Measurements from ENCODE around the gene ATG2A. TPM values are rescaled to one million over a fixed set of nuclear protein-coding genes. Genes with fewer than 3 reads are reported as not detected.

The ATG2A gene
- total RNA-seq, 4 donors from 2014 or later: 73.8 to 118 (median 91.2) TPM

DNA sequence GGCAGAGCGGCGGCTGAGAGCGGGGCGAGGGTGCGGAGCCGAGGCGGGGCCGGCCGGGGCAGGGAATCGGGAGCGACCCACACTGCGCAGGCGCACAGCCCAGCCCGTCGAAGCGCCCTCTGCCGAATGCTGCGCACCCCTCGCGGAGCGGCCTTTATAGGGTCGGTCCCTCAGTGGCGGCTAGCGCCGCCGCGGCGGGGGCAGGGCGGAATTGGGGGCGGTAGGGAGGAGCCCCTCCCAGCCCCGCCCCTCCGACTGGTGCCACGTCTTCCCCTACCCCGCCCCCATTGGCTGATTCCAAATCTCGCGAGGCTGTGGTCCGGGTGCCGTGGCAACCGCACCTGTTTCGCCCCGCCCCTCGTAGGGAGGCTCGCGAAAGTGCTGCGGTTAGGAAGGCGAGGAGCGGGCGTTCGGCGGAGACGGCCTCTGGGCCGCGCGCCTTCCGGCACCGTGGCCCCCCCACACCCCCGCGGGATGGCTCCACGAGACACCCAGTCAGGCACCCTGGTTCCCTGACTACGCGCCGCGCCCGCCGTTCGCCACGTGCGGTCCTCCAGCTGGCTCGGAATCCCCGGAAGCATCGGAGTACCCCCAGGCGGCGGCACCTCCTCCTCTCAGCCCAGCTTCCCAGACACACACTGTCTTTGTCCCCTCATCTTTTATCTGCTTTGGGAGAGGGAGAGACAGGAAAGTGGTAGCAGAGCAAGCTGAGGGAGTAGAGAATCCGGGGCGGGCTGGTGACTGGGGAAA lies 38.3 kb downstream of the ATG2A start, which contains the start of gene EHD1:
TSS of gene EHD1 (minus strand) at position 128 of the 750 bp plus-strand sequence. CDS start 157 bp downstream, outside the sequence.
- intact Hi-C loops (cut with DNase I; ENCODE audit: low total_unique reads): no loop called here
- H3K4me3 ChIP-seq (ENCODE audit: low read depth, poor library complexity, severe bottlenecking): peak within 1 kb of the TSS; percentile 65
- WGBS, 2 donors: 0 to 1% methylated on average over 42 to 62 of the region's 75 CpGs
- TF ChIP-seq, protein P1, sequence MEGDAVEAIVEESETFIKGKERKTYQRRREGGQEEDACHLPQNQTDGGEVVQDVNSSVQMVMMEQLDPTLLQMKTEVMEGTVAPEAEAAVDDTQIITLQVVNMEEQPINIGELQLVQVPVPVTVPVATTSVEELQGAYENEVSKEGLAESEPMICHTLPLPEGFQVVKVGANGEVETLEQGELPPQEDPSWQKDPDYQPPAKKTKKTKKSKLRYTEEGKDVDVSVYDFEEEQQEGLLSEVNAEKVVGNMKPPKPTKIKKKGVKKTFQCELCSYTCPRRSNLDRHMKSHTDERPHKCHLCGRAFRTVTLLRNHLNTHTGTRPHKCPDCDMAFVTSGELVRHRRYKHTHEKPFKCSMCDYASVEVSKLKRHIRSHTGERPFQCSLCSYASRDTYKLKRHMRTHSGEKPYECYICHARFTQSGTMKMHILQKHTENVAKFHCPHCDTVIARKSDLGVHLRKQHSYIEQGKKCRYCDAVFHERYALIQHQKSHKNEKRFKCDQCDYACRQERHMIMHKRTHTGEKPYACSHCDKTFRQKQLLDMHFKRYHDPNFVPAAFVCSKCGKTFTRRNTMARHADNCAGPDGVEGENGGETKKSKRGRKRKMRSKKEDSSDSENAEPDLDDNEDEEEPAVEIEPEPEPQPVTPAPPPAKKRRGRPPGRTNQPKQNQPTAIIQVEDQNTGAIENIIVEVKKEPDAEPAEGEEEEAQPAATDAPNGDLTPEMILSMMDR (IDR thresholded peaks at IDR 0.05): no peak
- TF ChIP-seq POLR2A (IDR thresholded peaks at IDR 0.05): peak in 1 of 2 donors; percentile 96
- DNase-seq (ENCODE audit: low spot score in 2 of 2): peak; percentile 98 to 100

DNA sequence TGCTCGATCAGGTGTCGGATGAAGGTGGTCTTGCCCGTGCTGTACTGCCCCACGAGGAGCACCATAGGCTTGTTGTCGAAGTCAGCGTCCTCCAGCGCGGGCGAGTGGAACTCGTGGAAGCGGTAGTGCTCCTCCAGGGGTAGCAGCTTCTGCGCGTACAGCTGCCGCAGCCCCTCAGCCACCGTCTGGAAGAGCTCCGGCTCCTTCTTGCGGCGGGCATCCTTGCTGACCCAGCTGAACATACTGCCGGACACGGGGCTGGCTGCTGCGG lies 38.9 kb downstream of the ATG2A start:
- DNase-seq (ENCODE audit: low spot score in 2 of 2): no peak
- TF ChIP-seq, protein P1 (IDR thresholded peaks at IDR 0.05): no peak
- no peak for TF ChIP-seq POLR2A (IDR thresholded peaks at IDR 0.05)
- intact Hi-C loops (cut with DNase I; ENCODE audit: low total_unique reads): no loop called here
- 0% methylated on average over 11 to 13 of the region's 21 CpGs for WGBS, 2 donors
- H3K4me3 ChIP-seq (ENCODE audit: low read depth, poor library complexity, severe bottlenecking): peak overlapping the region; percentile 65

DNA sequence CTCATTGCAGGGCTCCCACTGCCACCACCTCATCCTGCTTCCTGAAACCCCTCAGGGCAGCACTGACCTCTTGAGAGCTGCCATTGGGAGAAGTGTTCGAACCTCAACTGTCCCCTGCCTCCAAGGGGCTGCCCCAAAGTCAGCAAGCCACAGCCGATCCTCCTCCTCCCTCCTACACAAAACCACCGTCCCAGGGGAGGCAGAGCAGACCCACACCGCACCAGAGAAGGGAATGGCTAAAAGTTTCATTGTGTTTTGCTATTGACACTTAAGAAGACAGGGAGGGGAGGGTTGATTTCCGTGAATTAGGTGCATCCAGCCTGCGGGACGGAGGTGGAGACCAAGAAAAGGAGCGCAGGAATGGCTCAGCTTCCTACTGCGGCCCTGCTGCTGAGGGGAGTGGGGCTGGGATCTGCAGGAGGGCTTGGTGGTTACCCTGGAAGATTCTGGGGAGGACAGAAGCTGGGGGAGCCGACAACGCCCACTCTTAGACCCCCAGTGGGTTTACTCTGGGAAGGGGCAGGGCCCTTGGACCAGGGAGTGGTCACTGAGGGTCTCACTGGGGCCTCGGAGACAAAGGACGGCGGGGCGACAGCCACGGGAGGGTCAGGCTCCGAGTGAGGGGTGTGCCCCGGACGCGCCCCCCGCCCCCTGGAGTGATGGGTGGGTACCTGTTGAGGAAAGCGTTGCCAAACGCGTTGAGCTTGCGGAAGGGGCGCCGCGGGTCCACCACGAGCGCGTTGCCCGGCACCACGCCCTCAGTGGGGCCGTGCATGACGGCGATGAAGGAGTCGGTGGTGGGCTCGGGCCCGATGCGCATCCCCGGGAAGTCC lies 39.4 kb downstream of the ATG2A start:
- intact Hi-C loops (cut with DNase I; ENCODE audit: low total_unique reads): no loop called here
- TF ChIP-seq, protein P1 (IDR thresholded peaks at IDR 0.05): no peak
- TF ChIP-seq POLR2A (IDR thresholded peaks at IDR 0.05): no peak
- H3K4me3 ChIP-seq (ENCODE audit: low read depth, poor library complexity, severe bottlenecking): peak overlapping the region; percentile 65
- WGBS, 2 donors: 0% methylated on average over 10 to 27 of the region's 41 CpGs
- no peak for DNase-seq (ENCODE audit: low spot score in 2 of 2)

DNA sequence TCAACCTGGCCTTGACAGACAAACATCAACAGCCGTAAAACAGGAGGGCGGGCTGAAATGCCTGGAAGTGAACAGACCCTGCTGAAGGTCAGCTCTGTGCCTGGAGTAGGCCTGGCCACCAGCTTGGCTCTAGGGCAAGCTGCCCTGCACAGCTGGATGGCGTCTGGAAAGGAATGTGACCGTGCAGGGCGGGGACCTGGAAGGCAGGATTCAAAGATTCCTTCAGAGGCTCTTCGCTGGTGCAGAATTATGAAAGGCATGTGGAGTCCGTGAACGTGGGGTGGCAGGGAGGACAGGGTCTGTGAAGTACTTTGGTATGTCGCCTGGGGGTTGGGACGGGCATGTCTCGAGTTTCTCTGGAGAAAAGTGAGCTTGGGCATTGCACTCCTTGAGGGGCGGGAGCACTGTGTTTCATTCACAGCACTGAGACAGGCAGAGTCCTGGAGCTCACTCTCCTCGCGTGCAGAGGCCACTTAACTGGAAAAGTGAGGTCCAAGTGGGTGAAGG lies 40.1 kb downstream of the ATG2A start:
- intact Hi-C loops (cut with DNase I; ENCODE audit: low total_unique reads): no loop called here
- 18 to 29% methylated on average over 14 of the region's 14 CpGs for WGBS, 2 donors
- TF ChIP-seq, protein P1 (IDR thresholded peaks at IDR 0.05): no peak
- no peak for TF ChIP-seq POLR2A (IDR thresholded peaks at IDR 0.05)
- peak in 1 of 2 donors; percentile 90 for DNase-seq (ENCODE audit: low spot score in 2 of 2)
- peak overlapping the region; percentile 65 for H3K4me3 ChIP-seq (ENCODE audit: low read depth, poor library complexity, severe bottlenecking)

DNA sequence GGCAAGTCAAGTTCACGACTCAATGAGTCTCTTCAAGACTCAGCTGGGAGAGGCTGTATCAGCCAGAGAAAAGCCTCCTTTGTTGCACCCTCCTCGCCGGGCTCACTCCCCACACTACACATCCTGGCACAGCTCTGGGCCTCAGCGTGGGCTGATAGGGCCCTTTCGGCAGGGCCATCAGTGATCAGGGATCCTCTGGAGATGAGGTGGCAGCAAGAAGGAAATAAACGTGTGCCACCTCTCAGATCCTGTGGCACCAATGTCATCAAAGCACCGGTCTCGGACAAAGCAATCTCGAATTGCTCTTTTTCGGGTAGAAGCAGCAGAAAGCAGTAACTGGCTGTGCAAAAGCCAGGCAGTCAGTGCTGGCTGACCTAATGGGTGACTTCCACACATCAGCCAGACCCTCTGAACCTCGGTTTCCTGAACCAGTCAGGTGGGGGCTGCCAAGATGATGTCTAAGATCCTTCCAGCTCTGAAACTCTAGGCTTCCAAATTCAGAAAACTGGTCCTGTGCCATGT lies 40.7 kb downstream of the ATG2A start:
- intact Hi-C loops (cut with DNase I; ENCODE audit: low total_unique reads): no loop called here

More for the DNA sequence above, 40.7 kb downstream of the ATG2A start:
- TF ChIP-seq POLR2A (IDR thresholded peaks at IDR 0.05): no peak
- TF ChIP-seq, protein P1 (IDR thresholded peaks at IDR 0.05): no peak
- no peak overlapping the region for H3K4me3 ChIP-seq (ENCODE audit: low read depth, poor library complexity, severe bottlenecking)
- WGBS, 2 donors: 15 to 30% methylated on average over 11 of the region's 11 CpGs
- DNase-seq (ENCODE audit: low spot score in 2 of 2): no peak
